Lung (tissue), 12 donors: Measurements from ENCODE around the gene ABCB10. TPM values are rescaled to one million over a fixed set of nuclear protein-coding genes. Genes with fewer than 3 reads are reported as not detected.
A peak's percentile ranks its signal among the peaks of the same experiment; 100 is the strongest.

Experiments
- ATAC-seq: fragments of 200-7000 bp; cut with Tn5 transposase; one replicate; pipeline ENCODE4 v1.9.1; 2020; ENCODE audit warnings: moderate number of reproducible peaks; ENCODE audit not compliant: insufficient read depth, low FRiP score
- DNase-seq, 3 donors: peaks; one replicate each; pipeline ENCODE4 v3.0.0-alpha.2; 2013 to 2017
- H3K27ac ChIP-seq, 2 donors: one replicate each; pipeline ENCODE4 v1.5.1; 2013; ENCODE audit warnings: mild to moderate bottlenecking in 2 of 2, moderate library complexity in 2 of 2, control low read depth in 1 of 2, inconsistent platforms in 1 of 2, low read depth in 1 of 2, low read length in 1 of 2
- H3K27me3 ChIP-seq, 3 donors: one replicate each; pipeline ENCODE4 v1.5.1; 2013; ENCODE audit warnings: low read length in 2 of 3; ENCODE audit not compliant: control insufficient read depth in 3 of 3, insufficient read depth in 3 of 3
- H3K36me3 ChIP-seq, 4 donors: one replicate each; pipeline ENCODE4 v1.5.1; 2013; ENCODE audit warnings: low read length in 4 of 4, mild to moderate bottlenecking in 1 of 4, moderate library complexity in 1 of 4; ENCODE audit not compliant: control insufficient read depth in 4 of 4, insufficient read depth in 4 of 4
- H3K4me1 ChIP-seq, 5 donors: one replicate each; pipeline ENCODE4 v1.5.1; 2013; ENCODE audit warnings: low read length in 5 of 5, mild to moderate bottlenecking in 2 of 5, moderate library complexity in 1 of 5; ENCODE audit not compliant: control insufficient read depth in 5 of 5, insufficient read depth in 5 of 5
- H3K4me3 ChIP-seq: one replicate; pipeline ENCODE4 v1.5.1; 2013; ENCODE audit warnings: mild to moderate bottlenecking, control low read depth, moderate library complexity
- H3K9ac ChIP-seq, 2 donors: one replicate each; pipeline ENCODE4 v1.5.1; 2013; ENCODE audit warnings: low read length in 2 of 2, control low read depth in 1 of 2; ENCODE audit not compliant: insufficient read depth in 1 of 2
- H3K9me3 ChIP-seq, 4 donors: one replicate each; pipeline ENCODE4 v1.5.1; 2013; ENCODE audit warnings: low read length in 3 of 4, mild to moderate bottlenecking in 1 of 4, moderate library complexity in 1 of 4; ENCODE audit not compliant: control insufficient read depth in 4 of 4, insufficient read depth in 3 of 4
- CTCF ChIP-seq: IDR thresholded peaks from 2 replicates; pipeline ENCODE4 v1.5.1; 2012; ENCODE audit warnings: mild to moderate bottlenecking; ENCODE audit errors: control extremely low read depth, extremely low read depth
- WGBS, 2 donors: extraction: QIAGEN DNeasy Blood & Tissue Kit; methylation state at CpG; one replicate each; pipeline ENCODE4 v1.1.7; 2013; 5-methylcytosine and 5-hydroxymethylcytosine counted together
- polyA plus RNA-seq, 2 donors: library from polyadenylated mRNA; stranded (reverse); fragments of 200-250 nt; gene quantifications; one replicate each; pipeline ENCODE4 v1.2.1, GENCODE V29; 2013
- total RNA-seq, 2 donors: library from RNA; depleted of rRNA in 1 of 2; stranded (reverse); fragments of >200 nt in 1 of 2; gene quantifications; one replicate each; pipeline ENCODE4 v1.2.1, GENCODE V29; 2014 to 2021
- donor health status: control.
- donor health status: control.
- donor health status: Bipolar disorder and iron deficiency.
- donor health status: healthy.
- donor health status: DM: yes; HTN: yes; CAD: no.

ABCB10 gene
- total and polyA plus RNA-seq, 4 donors, result 6.5 to 23.5 (median 14.2) TPM

DNA sequence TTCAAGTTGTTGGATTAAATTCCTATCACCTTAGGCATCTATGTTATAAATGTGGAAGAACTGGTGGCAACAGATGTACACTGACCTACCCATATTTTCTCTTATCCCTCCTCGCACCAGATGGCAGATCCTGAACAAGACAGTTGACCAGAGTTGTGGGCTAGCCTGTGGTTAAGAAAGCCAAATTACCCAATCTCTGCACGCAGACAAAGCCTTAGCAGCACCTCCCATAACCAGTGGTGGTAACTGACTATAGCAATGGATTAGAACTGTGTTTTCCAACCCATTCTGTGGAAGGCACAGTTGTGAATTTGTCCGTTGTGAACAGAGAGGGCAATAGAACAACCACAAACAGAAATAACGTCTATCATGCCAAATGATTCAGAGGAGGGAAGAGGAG is 20.6 kb downstream of the ABCB10 start:
- DNase-seq, result no peak
- Histone ChIP-seq H3K9ac (no peak overlapping the region), H3K9me3 (no peaks in the 10 kb centered on the region), H3K4me1 (no peaks in the 10 kb centered on the region), H3K4me3 (no peak overlapping the region), H3K27me3 (no peaks in the 10 kb centered on the region), H3K36me3 (peaks cover 21 to 29% (median 28%) of the 10 kb centered on the region in 4 donors), H3K27ac (no peak overlapping the region)
- TF ChIP-seq CTCF, result no peak
- 31 to 67% methylated on average over 4 of the region's 4 CpGs for WGBS, 2 donors
- ATAC-seq, result no peak

DNA sequence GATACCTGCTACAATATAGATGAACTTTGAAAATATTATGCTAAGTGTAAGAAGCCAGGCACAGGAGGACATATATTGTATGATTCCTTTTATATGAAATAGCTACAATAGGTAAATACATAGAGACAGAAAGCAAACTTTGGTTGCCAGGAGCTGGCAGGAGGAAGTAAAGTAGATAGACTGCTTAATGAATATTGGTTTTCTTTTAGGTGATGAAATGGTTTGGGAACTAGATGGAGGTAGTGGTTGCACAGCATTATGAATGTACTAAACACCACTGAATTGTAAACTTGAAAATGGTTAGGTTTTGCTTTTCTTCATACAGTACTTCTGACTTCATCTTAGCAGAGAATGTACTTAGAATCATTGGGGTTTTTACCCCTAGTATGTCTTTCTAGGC is 21.5 kb downstream of the ABCB10 start:
- Histone ChIP-seq H3K4me1 (no peaks in the 10 kb centered on the region), H3K9ac (no peak overlapping the region), H3K36me3 (peaks cover 21 to 25% (median 23%) of the 10 kb centered on the region in 4 donors), H3K27me3 (no peaks in the 10 kb centered on the region), H3K4me3 (no peak overlapping the region), H3K9me3 (no peaks in the 10 kb centered on the region), H3K27ac (no peak overlapping the region)
- ATAC-seq, result no peak
- no peak for TF ChIP-seq CTCF
- peak in 1 of 3 donors; percentile 6 for DNase-seq

DNA sequence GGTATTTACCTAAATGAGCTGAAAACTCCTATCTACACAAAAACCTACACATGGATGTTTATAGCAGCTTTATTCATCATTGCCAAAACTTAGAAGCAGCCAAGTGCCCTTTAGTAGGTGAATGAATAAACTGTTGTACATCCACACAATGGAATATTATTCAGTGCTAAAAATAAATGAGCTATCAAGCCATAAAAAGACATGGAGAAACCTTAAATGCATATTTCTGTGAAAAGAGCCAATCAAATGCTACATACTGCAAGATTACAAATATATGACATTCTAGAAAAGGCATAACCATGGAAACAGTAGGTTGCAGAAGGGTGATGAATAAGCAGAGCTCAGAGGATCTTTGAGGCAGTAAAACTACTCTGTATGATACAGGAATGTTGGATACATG is 23.3 kb downstream of the ABCB10 start:
- DNase-seq (no peak), ATAC-seq (no peak)
- TF ChIP-seq CTCF, result no peak
- Histone ChIP-seq H3K27me3 (no peaks in the 10 kb centered on the region), H3K27ac (no peak overlapping the region), H3K9me3 (no peaks in the 10 kb centered on the region), H3K36me3 (peaks cover 24 to 32% (median 26%) of the 10 kb centered on the region in 4 donors), H3K9ac (no peak overlapping the region), H3K4me3 (no peak overlapping the region), H3K4me1 (no peaks in the 10 kb centered on the region)

GRCh38 chr1:229531326-229531725 is 27.2 kb downstream of the ABCB10 start:
- no peak for DNase-seq
- TF ChIP-seq CTCF, result no peak
- Histone ChIP-seq H3K36me3 (peaks cover 19 to 33% (median 27%) of the 10 kb centered on the region in 4 donors), H3K9me3 (peaks cover 0 to 2% (median 0%) of the 10 kb centered on the region in 4 donors), H3K27ac (no peak overlapping the region), H3K4me1 (no peaks in the 10 kb centered on the region), H3K4me3 (no peak overlapping the region), H3K9ac (no peak overlapping the region), H3K27me3 (no peaks in the 10 kb centered on the region)
- 94 to 95% methylated on average over 6 of the region's 6 CpGs for WGBS, 2 donors
- no peak for ATAC-seq
